ENCODE data around the gene EFCAB13.
"Not testable (repeated sequence)": the region's sequence is repeated elsewhere in the genome, so short reads cannot be mapped to it uniquely, and the experiment has no call there.

The EFCAB13 gene

GRCh38 chr17:47470836-47471235, 147.1 kb downstream of the EFCAB13 start:
- Histone ChIP-seq H3K4me3 (no peak overlapping the region), H3K4me2 (no peak overlapping the region), H3K9me3 (replicated peaks in 1 of 11) (peaks cover 0 to 4% (median 0%) of the 10 kb centered on the region in 11 experiments; a peak in 1 of 22 replicates), H3K4me1 (no peaks in the 10 kb centered on the region), H3K9ac (no peak overlapping the region), H3K27ac (no peak overlapping the region), H3K36me3 (no peaks in the 10 kb centered on the region), H3K27me3 (no peaks in the 10 kb centered on the region), H4K20me1 (no peaks in the 10 kb centered on the region)
- no peak for TF ChIP-seq Cebpa-rat (IDR thresholded peaks at IDR 0.05)

- H3K4me1 ChIP-seq; H3K9me3 ChIP-seq (replicated peaks in 1 of 11); H3K4me3 ChIP-seq; H3K9ac ChIP-seq; H3K36me3 ChIP-seq; H3K27ac ChIP-seq; H3K27me3 ChIP-seq; H4K20me1 ChIP-seq; H3K4me2 ChIP-seq: not testable (repeated sequence)
These were observed 148.3 kb downstream of the EFCAB13 start for GRCh38 chr17:47472073-47472472.
